Activated gamma-delta T cell (primary cell): ENCODE data around the gene ZFX.

Experiments used
- DNase-seq: peaks from one replicate; lab custom pipeline; 2025; lab: John Stamatoyannopoulos, UW

Gene ZFX

GRCh38 chrX:24241822-24242648 lies 92.5 kb downstream of the ZFX start:
- no peak for DNase-seq

GRCh38 chrX:24242649-24243175 lies 93.2 kb downstream of the ZFX start:
- no peak for DNase-seq

- no peak for DNase-seq
Observed at GRCh38 chrX:24243188-24243587, 93.7 kb downstream of the ZFX start.

- DNase-seq: no peak
Observed at GRCh38 chrX:24243692-24244091, 94.2 kb downstream of the ZFX start.

DNA sequence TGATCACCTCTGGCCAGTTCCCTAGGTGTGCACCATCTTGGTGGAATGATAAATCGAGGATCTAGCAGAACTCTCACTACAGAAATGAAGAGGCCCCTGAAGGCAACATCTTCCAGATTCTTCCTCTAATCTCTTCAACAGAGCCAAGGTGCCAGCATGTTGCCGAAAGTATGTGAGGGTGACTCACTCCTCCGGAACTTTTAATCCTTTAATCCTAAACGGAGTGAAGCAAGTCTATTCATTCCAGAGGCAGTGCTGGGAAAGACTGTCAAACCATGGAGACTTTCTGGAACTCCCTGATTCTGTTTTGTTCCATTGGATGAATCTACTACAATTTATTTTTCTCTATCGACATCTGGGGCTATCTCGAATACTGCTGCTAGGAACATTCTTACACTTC lies 95.7 kb downstream of the ZFX start:
- no peak for DNase-seq

GRCh38 chrX:24248042-24248441 lies 98.5 kb downstream of the ZFX start:
- no peak for DNase-seq

DNA sequence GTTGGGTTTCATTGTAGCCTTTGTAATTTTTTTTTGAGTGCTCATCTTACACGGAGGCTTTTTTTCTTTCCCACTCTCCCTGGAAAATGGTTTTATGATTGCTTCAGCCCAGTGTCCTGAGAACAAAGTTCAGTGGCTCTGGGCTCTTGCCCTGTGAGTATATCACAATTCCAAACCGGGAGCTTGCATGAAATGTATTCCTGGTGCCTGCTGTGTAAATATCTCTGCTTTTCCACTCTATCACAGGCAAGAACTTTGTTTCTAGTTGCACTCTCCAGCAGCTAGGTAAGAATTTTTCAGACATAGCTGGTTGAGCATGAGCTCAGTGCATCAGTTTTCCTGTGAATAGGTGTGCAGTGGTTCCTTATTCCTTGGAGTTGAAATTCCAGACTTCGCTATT lies 103.5 kb downstream of the ZFX start:
- DNase-seq: no peak

DNA sequence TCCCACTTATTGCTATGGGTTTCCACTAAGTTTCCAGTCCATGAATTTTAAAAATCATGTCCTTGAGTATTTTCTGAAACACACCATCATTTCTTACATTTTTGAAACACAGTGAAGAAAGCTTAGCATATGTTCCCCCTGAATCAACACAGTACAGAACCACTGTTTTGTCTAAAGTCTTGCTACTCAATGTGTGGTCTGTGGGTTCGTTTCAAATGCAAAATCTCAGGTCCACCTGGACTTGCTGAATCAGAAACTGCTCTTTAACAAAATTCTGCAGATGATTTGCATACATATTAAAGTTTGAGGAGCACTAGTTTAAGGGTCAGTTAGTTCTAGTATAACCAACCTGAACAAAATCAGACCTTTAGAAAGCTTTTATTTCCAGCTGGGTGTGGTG lies 103.9 kb downstream of the ZFX start:
- DNase-seq: no peak

- DNase-seq: no peak
Observed at GRCh38 chrX:24257011-24257410, 107.5 kb downstream of the ZFX start.

- DNase-seq: no peak
Observed at GRCh38 chrX:24259544-24260240, 110.2 kb downstream of the ZFX start.

GRCh38 chrX:24260842-24261550 lies 111.5 kb downstream of the ZFX start:
- no peak for DNase-seq

DNA sequence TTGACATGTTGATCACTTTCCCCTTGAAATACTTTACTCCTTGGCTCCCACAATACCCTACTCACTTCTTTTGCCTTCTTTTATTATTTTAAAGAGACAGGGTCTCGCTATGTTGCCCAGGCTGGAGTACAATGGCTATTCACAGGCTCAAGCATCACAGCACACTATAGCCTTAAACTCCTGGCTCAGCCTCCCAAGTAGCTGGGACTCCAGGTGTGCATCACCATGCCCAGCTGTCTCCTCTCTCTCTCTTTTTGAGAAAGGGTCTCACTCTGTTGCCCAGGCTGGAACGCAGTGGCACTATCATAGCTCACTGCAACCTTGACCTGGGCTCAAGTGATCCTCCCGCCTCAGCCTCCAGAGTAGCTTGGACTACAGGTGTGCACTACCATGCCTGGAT lies 112.8 kb downstream of the ZFX start:
- no peak for DNase-seq

DNA sequence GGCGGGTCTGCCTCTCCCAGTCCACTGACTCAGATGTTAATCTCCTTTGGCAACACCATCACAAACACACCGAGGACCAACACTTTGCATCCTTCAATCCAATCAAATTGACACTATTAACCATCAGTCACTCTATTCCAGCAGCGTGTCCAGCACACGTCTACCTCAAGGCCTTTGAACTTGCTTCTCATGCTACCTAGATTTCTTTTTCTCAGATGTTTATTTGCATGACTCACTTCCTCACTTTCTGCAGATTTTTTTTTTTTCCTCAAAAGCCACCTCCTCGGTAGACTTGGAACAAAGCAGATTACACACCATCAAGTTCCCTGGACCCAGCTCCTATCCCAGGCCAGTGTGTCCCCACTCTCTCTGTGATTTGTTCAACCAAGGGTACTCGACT lies 114.9 kb downstream of the ZFX start:
- DNase-seq: no peak
